Measurements from ENCODE around the gene EMILIN2.

EMILIN2 gene

DNA sequence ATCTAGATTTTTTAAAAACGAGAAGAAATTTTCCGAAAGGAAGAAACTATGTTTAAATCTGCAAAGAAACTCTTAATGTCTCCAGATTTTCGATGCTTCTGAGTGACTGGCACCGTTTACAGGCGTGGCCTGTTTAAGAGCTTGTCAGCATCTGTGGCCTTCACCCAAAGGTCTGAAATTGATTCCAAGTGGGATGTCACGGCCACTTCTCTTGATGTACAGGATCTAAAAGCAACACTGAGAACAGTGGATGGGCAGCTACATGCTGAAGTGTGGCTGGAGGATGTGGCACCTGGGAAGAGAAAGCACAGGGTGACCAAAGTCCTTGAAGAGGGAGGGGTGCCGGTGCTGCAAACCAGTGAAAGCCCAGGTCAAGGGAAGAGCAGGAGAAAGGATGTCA is 28.0 kb downstream of the EMILIN2 start:
- DNase-seq (ENCODE audit: low spot score) = no peak

DNA sequence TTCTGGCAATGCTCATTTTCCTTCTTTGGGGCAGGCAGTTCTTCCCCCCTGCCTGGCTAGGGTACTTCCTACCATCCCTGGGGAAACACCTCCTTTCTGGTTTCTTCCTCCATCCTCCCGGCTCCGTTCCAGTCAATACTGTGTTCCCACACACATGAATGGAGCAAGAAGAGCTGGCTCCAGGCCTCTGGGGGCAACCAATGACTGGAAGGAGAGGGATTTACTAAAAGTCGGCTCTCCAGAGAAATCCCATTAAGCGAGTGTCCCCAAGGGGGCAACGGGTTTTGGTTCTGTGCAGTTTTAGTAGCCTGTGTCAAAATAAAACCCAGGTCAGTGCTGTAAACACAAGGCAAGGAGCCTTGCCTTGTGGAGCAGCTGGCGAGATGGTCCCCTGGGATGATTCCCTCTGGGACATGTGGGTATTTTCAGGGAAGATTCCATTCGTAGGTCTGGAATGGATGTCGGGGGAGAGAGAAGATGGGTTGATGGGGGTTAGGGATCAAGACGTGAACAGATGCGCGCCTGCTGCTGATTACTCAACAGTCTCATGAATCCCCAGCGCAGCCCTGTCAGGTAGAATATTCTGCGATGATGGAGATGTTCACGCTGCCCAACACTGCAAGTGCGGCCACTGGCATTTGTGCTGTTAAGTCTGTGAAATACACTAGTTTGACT is 32.0 kb downstream of the EMILIN2 start:
- DNase-seq (ENCODE audit: low spot score) = peak; percentile 76

DNA sequence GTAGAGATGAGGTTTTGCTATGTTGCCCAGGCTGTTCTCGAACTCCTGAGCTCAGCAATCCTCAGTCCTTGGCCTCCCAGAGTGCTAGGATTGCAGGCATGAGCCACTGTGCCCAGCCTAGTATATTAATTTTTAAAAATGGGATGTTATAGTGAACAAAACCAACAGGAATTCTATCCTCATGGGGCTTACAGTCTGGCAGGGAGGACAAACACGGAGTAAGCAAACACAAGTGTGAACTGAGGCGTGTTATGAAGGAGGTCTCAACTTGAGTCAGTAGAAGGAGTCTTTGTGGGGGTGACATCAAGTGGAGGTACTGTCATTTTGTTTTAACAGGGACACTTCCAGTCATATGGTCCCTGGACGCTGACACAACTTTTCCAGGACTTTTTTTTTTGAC is 33.1 kb downstream of the EMILIN2 start:
- no peak for DNase-seq (ENCODE audit: low spot score)

DNA sequence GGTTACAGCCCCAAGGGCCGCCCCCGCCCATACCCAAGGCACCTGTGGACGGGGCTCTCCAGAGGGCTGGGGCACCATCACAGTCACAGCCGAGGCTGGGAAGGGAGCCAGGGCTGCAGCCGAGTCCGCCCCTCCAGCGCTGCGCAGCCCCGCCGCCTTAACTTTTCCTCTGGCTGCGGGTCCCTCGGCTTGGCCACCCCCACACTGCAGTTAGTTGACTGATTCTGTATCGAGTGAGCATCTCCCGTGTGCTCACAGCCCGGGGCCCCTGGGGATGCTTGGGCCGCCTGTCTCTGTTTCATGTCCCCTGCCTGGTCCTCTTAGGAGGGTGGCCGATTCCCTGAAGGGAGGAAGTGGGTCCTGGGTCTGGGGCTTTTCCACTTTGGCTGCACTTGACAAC is 33.7 kb downstream of the EMILIN2 start:
- no peak for DNase-seq (ENCODE audit: low spot score)

DNA sequence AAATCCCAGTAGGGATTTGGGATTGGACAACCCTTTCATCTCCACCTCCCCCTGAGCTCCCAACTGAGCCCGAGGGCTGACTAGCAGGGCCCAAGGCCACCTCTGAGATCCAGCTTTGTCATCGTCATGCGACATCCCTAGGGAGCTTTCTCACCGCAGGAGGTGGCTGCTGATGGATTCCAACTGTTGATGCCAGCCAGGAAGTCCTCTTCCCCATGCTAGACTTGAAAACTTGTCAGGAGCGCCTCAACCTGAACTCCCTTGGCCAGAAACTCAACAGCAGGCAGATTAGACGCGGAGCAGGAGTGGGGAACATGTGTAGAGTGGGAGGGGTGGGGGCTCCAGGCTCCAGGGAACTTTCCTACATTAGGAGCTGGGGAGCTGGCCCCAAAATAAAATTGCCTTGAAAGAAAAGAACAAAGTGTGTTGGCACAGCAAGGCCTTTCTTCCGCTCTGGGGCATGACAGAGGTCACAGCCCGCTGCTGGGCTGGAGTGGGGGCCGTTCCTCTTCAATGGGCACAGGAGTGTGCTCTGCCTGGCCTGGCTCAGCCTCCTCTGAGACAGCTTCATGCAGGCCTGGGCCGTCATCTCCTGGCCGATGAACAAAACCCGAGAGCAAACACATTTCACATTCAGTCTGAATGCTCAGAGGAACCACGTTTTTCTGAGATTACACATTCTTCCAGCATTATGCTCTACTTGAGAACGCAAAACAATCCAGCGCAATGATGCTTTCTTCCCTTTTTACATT is 34.5 kb downstream of the EMILIN2 start:
- DNase-seq (ENCODE audit: low spot score) = no peak

DNA sequence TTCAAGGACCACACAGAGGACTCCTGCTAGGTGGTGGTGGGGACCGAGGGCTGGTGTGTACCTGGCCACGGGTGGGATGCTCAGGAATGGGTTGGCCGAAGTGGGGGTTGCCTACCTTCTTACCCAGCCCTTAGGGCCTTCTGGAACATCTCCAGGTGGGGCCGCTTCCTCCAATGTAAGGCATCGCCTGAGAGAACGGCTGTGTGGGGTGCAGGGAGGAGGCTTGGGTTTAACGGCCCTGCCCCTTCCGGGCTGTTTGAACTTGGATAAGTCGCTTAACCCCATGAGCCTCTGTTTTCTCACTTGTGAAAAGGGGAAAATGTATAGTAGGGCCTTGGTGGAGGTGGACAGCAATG is 35.0 kb downstream of the EMILIN2 start:
- DNase-seq (ENCODE audit: low spot score) = no peak

DNA sequence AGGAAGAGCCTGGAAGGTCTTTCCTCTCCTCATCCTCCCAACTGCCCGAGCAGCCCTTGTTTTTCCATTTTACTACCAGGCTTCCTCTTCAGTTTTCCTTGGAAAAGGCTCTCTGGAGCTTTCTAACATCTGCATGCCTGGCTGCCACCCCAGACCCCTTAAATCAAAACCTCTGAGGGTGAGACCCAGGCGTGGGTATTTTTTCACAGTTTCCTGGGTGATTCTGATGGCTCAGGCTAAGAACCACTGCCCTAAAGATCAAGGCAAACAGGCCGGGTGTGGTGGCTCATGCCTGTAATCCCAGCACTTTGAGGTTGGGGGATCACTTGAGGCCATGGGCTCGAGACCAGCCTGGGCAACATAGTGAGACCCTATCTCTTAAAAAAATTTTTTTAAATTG is 35.4 kb downstream of the EMILIN2 start:
- DNase-seq (ENCODE audit: low spot score) = no peak

DNA sequence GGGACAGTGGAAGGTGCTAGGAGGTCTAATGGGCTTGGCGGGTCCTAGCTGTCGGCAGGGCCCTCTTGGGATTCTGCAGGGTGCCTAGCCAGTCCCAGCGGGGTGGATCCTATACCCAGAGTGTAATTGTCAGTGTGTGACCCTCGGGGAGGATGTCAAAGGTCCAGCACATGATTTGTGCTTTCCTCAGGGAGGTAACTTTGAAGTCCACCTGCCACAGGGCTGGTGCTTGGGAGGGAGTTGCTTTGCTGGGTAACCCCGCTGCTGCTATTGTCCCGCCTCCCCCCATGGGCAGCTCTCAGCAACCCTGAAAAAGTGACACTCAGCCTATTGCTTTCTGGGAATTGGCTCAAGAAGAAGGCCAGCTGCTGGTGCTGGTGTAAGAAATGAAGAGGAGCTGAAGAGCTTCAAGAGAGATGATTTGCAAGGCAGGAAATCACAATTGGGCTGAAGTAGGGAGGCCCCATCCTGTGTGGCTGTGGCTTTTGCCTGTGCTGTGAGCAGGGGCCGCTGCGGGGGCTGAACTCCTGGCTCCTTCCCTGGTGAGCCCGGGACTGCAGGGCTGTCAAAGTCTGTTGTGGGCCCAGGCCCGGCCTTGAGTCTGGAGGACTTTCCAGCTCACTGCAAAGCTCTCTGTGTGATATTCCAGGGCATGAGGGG is 36.4 kb downstream of the EMILIN2 start:
- no peak for DNase-seq (ENCODE audit: low spot score)

DNA sequence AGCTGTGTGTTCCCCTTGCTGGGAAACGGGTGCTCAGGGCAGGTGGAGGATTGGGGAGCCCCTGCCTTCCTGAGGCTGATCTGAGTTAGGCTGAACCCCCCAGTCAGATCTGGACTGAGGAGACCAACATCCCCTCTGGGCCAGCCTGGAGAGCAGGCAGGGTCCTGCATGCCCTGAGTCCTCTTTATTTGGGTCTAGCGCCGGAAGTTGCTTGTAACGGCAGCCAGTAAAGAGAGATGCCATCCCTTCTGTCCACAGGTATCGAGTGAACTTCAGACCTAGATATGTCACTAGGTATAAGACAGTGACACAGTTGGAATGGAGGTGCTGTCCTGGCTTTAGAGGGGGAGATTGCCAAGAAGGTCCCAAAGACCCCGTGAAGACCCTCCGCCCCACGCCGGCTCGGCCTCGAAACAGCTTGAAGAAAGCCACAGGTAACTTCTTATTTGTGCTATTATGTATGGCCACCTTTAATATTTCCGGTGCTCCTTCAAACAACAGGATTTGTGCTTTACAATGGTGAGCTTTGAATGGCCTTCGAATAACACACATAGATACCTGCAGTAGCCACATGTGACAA is 38.0 kb downstream of the EMILIN2 start:
- DNase-seq (ENCODE audit: low spot score) = no peak

DNA sequence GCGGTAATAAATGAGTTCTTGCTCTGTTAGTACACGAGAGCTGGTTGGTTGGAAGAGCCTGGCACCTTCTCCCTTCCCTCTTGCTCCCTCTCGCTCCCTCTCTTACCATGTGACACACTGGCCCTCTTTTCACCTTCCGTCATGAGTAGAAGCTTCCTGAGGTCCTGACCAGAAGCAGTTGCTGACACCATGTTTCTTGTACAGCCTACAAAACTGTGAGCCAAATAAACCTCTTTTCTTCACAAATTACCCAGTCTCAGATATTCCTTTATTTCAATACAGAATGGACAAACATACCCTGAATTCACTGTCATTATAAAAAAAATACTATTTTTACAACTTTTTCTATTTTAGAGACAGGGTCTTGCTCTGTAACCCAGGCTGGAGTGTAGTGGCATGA is 40.7 kb downstream of the EMILIN2 start:
- DNase-seq (ENCODE audit: low spot score) = no peak

DNA sequence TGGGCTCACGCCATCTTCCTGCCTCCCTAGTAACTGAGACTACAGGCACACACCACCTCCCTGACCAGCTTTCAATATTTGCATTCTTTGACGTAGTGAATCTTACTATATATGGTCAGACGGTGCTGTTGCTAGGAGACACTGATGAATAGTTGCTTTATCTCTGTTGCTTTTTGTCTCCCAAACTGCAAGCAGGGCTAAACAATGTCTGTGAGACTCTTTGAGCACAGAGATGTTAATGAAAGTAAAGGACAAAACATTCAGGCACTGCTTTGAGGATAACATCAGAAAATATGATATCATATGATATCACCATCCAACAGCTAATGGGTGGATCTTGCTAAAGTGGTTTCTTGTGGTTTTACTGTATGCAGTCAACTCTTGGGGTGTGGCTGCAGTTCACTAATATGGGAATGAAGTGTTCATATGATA is 43.0 kb downstream of the EMILIN2 start:
- DNase-seq (ENCODE audit: low spot score) = no peak

DNA sequence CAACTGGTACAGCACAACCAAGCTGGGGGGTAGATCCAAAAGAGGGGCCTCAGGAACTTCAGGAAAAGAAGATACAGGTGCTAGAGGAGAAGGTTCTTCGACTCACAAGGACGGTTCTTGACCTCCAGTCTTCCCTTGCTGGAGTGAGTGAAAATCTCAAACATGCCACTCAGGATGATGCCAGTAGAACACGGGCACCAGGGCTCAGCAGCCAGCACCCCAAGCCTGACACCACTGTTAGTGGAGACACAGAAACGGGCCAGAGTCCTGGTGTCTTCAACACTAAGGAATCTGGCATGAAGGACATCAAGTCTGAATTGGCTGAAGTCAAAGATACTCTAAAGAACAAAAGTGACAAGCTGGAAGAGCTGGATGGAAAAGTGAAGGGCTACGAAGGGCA is 43.8 kb downstream of the EMILIN2 start:
- no peak for DNase-seq (ENCODE audit: low spot score)

DNA sequence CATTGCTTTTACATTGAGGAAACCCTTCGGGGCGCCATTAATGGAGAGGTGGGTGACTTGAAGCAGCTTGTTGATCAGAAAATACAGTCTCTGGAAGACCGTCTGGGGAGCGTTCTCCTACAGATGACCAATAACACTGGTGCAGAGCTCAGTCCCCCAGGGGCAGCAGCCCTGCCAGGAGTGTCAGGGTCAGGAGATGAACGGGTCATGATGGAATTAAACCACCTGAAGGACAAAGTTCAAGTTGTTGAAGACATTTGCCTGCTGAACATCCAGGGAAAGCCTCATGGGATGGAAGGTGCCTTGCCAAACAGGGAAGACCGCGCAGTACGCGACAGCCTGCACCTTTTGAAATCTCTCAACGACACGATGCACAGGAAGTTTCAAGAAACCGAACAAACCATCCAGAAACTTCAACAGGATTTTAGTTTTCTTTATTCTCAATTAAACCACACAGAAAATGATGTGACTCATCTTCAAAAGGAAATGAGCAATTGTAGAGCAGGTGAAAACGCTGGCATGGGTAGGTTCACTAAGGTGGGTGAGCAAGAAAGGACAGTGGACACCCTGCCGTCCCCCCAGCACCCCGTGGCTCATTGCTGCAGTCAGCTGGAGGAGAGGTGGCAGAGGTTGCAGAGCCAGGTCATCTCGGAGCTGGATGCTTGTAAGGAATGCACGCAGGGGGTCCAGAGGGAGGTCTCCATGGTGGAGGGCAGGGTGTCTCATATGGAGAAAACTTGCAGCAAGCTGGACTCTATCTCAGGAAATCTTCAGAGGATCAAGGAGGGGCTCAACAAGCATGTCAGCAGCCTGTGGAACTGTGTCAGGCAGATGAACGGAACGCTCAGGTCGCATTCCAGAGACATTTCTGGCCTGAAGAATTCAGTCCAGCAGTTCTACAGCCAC is 45.0 kb downstream of the EMILIN2 start:
- no peak for DNase-seq (ENCODE audit: low spot score)

DNA sequence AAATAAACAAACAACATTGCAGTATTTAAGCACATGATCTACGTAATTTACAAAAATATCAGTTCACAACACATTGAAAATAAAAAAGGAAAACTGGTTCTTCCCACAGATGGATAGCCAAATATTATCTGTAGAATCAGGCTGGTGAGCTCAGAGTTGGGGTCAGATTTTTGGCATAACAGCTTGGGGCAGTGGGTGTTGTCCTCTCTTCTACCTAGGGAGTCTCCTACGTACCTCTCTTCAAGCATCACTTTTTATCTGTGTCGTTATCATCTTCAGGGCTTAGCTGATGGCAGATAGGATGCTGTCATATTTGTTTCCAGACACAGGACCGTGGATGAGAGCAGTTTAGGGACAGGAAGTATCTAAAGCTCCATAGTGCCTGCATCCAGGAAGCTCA is 46.2 kb downstream of the EMILIN2 start:
- DNase-seq (ENCODE audit: low spot score) = no peak

DNA sequence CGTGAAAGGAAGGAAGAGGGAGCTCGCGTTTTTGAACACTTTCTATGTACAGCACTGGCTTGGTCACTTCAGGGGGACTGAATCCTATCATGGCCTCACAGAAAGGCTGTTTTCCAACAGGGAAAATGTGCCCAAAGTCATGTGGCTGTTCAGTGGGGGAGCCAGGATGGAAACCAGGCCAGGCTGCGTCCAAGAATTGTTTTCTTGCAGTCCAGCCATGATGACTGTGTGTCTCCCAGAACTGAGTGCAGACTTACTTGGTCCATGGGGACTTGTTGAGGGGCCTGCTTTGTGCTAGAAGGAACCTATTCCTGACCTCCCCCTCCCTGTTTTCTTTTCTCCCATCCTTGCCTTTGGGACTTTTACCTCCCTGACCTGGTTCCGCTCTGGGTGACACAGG is 46.9 kb downstream of the EMILIN2 start:
- no peak for DNase-seq (ENCODE audit: low spot score)

DNA sequence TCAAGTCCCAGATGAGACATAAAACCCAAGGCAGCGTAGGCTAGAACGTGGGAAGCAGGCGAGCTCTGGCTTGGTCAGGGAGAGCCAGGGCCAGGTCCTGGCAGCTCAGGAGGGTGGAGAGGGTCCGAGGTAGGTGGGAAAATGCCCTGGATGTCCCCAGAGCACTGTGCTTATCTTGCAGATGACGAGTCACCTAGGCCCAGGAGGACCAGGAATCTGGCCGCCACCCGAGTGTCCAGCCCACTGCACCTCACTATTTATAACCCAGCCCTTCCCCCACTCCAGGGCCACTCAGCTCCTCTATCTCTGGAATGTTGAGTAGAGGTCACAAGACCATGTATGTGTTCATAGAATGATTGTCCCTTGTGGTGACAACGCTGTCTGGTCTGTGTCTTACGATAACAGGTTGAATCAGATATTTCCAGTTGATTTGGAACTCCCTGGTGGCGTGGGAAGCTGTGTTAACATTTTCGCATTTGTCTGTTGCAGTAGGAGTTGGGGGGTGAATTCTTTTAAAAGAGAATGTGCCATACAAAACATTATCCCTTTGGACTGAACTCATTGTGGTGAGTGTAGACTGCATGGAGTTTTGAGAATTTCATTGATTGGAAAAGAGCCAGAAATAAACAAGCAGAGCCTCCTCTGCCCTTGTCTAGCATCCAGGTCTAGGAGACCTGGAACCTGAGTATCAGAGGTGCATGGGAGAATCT is 47.5 kb downstream of the EMILIN2 start:
- peak; percentile 22 for DNase-seq (ENCODE audit: low spot score)

DNA sequence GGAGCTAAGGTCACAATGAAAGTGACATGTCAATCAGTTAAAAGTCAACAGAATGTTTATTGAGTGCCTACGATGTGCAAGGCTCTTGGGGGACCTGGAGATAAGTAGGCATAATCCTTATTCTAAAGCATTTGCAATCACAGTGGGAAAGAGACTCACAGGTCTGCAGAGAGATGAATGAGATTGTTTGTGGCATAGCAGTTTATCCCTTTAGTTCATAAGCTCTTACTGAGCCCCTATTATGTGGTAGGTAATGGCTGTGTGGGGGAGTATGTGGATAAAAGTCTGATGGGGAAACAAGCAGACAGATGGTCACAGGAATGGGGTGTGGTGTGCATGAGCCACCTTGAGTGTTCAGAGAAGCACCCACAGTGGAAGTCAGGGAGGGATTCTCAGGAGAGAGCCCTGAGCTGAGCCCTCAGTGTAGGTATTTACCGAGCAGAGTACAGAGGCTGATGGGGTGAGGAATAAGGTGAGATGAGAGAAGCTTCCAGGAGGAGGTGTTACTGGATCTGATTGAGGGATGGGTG is 48.1 kb downstream of the EMILIN2 start:
- DNase-seq (ENCODE audit: low spot score) = no peak

DNA sequence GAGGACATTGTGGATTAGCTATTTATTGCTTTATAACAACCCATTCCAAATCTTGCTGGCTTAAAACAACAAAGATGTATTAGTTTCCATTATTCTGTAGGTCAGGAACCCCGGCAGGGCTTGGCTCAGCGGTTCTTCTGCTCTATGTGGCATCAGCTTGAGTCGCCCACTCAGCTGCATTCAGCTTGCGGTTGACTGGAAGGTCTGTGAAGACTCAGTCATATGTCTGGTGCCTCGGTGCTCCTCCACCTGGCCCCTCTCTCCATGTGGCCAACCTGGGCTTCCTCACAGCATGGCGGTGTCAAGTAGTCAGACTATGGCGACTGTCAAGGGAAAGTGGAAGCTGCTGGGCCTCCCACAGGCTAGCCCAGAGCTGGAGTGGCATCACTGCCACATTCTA is 48.6 kb downstream of the EMILIN2 start:
- no peak for DNase-seq (ENCODE audit: low spot score)

DNA sequence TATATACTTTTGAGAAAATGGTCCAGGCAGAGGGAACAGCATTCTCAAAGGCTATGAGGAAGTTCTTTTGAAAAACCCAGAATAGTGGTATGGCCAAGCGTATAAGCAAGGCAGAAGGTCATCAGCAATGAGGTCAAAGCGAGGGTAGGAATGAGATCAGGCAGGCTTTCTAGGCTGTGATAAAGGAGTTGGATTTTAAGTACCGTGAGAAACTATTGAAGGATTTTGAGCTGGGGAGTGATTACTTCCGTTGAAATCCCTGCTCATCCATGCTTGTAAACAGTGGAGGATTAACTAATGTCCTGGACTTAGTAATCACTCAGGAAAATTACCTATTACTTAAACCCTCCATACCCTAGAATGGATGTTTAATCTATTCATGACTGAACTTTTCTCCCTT is 50.2 kb downstream of the EMILIN2 start:
- no peak for DNase-seq (ENCODE audit: low spot score)

DNA sequence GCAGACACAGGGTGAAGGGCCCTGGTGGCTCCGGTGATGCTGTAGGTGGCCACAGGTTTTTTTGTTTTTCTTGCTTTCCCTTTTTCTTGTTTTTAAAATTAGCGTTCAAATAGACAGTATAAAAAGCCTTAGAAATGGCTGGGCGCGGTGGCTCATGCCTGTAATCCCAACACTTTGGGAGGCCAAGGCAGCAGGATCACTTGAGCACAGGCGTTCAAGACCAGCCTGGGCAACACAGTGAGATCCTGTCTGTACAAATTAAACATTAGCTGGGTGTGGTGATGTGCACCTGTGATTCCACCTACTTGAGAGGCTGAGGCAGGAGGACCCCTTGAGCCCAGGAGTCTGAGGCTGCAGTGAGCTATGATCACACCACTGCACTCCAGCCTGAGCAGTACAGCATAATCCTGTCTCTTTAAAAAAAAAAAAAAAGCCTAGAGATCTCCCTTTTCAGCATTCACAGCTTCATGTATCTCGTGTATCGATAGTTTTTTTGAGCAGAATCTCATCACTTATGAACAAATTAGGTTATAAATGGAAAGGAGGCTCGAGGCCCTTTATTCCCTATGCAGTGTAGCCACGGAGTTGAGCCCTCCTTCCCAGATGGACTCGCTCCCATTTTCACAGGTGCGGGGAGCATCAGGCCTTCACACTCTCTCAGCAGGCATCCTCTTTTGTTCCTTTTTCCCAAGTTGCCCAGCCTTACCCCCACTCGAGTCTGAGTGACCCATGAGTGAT is 50.8 kb downstream of the EMILIN2 start:
- DNase-seq (ENCODE audit: low spot score) = no peak
